Large intestine (tissue), 3 donors: ENCODE measurements around the gene ADNP. TPM values are rescaled to one million over a fixed set of nuclear protein-coding genes. Genes with fewer than 3 reads are reported as not detected.
A peak's percentile ranks its signal among the peaks of the same experiment; 100 is the strongest.

ENCODE experiments used
- DNase-seq, 2 donors: peaks; one replicate each; pipeline versions ENCODE4 v3.0.0 to v3.0.0-alpha.2; 2013
- H3K27ac ChIP-seq: one replicate; pipeline ENCODE4 v1.5.1; 2013; ENCODE audit warnings: low read length
- H3K27me3 ChIP-seq: 2 replicates; pipeline ENCODE4 v1.6.1; 2013; ENCODE audit warnings: low read length; ENCODE audit not compliant: control insufficient read depth, insufficient read depth
- H3K36me3 ChIP-seq: 2 replicates; pipeline ENCODE4 v1.6.1; 2013; ENCODE audit warnings: low read length; ENCODE audit not compliant: control insufficient read depth, insufficient read depth
- H3K4me1 ChIP-seq: one replicate; pipeline ENCODE4 v1.6.1; 2013; ENCODE audit warnings: low read length; ENCODE audit not compliant: control insufficient read depth, insufficient read depth
- H3K4me3 ChIP-seq: one replicate; pipeline ENCODE4 v1.5.1; 2013; ENCODE audit warnings: low read length
- H3K9me3 ChIP-seq: one replicate; pipeline ENCODE4 v1.6.1; 2013; ENCODE audit warnings: mild to moderate bottlenecking, low read depth, low read length, moderate library complexity; ENCODE audit not compliant: control insufficient read depth
- WGBS: methylation state at CpG from one replicate; pipeline ENCODE4 v1.1.5; 2013; ENCODE audit warnings: low lambda C conversion rate; ENCODE audit not compliant: insufficient coverage; 5-methylcytosine and 5-hydroxymethylcytosine counted together
- polyA plus RNA-seq: library from polyadenylated mRNA; unstranded; fragments of 120-200 nt; gene quantifications from one replicate; pipeline ENCODE4 v1.2.1, GENCODE V29; 2013

The ADNP gene
- polyA plus RNA-seq, 1 donor = 70.7 TPM

DNA sequence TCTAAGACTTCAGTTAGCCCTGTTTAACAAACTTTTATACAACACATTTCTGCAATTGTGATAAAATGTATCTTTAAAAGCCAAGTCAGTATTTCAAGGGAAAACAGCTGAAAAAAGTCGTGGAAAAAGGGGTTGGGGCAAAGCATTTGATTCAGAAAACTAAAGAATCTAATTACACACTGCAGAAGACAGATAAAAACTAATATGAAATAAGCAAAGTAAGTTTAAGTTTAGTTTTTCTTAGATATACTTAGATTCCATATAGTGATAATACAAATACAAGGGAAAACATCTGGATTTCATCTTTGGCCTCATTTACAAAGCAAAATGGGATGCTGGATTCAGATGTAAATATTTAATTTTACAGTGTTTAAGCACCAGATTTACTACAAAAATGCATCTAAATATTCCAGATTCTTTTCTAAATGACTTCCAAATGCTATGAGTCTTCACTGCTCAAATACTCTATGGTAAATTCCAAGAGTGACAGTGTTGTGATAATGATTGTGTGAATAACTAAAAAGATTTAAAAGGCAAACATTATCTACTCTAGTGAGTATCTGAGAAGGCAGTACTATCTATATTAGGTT, 1.5 kb upstream of the ADNP start:
- Histone ChIP-seq H3K27me3 (no peaks in the 10 kb centered on the region), H3K36me3 (peaks cover 43% of the 10 kb centered on the region), H3K27ac (peak overlapping the region; percentile 99), H3K9me3 (no peaks in the 10 kb centered on the region), H3K4me3 (no peak overlapping the region), H3K4me1 (peaks cover 10% of the 10 kb centered on the region)
- DNase-seq = no peak
- WGBS = 78% methylated on average over 1 of the region's 1 CpG

DNA sequence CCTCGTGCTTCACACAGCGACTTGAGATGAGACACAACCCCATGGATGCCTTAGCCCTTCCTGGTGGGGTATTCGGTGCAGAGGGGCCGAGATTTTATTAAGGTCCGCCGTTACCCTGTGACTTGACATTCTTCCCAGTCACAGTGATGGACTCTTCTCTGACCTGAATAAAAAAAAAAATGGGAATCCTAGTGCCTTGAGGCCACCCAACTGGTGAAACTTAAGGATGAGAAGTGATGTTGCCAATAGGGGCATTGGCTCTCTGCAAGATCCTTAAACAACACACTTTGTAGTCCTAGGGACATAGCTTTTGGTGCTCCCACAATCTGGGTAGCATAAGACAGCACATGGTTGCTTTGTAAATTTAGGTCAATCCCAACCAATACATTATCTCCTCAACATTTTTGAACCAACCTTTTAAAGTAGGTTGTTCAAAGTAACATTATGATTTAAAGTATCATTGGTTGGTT, 814 bp upstream of the ADNP start:
- WGBS = no CpG with 5 or more reads among the region's 6 CpGs
- Histone ChIP-seq H3K4me1 (peaks cover 13% of the 10 kb centered on the region), H3K27ac (peak overlapping the region; percentile 99), H3K9me3 (no peaks in the 10 kb centered on the region), H3K4me3 (peak overlapping the region; percentile 27), H3K36me3 (peaks cover 38% of the 10 kb centered on the region), H3K27me3 (no peaks in the 10 kb centered on the region)
- no peak for DNase-seq

DNA sequence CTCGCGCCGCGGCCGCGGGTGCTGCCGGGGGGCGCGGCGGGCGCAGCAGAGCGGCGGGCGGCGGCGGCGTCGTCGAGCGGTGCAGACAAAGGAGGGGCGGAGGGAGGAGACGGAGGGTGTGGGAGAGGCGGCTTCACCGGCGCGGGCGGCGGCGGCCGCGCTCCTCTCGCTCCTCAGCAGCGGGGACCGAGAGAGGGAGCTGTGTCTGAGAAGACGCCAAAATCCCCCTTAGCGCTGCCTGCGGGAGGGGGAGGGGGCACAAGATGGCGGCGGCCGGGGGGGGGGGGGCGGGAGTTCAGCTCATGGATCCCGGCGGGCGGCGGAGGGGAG, 296 bp downstream of the ADNP start:
- H3K4me1 ChIP-seq = peaks cover 14% of the 10 kb centered on the region
- no CpG with 5 or more reads among the region's 45 CpGs for WGBS
- no peaks in the 10 kb centered on the region for H3K9me3 ChIP-seq
- H3K36me3 ChIP-seq = peaks cover 31% of the 10 kb centered on the region
- no peak for DNase-seq
- H3K27me3 ChIP-seq = no peaks in the 10 kb centered on the region
- H3K27ac ChIP-seq = peak overlapping the region; percentile 99
- peak overlapping the region; percentile 69 for H3K4me3 ChIP-seq

DNA sequence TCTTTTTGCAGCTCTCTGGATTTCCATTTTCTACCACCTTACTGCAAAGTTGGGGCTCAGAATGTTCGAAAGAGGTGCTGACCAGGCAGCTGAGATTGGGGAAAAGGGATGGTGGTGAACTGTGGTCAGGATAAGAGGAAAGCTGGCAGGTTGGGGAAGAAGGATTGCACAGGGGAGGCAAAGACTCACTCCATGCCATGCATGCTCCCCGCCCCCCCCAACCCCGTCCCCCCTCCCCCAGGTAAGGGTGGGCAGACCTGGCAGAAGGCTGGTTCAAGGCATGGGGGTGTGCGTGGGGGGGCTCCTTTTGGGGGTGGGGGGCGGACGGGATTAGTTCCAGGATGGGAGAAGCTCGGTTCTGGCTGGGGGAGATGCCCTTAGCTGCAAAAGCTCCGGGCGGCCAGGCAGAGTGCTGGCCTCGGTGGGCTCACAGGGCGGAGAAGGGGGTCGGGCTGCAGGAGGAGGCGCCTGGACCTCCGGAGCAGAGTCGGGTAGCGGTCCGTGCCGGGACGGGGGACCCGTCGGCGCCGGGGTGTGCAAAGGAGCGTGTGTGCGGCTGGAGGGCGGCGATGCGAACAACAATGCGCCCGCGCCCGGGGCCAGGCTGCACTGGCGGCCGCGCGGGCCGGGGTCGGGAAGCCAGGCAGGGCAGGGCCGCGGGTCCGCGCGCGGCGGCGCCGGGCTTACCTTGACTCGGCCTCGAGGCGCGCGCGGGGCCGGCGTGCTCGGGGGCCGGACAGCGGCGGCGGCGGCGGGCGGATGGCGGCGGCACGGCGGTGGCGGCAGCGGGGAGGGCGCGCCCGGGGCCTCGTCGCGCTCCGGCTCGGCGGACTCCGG, 880 bp downstream of the ADNP start:
- 0% methylated on average over 1 of the region's 79 CpGs for WGBS
- peak overlapping the region; percentile 80 for H3K4me3 ChIP-seq
- DNase-seq = peak in 1 of 2 donors; percentile 39
- no peaks in the 10 kb centered on the region for H3K9me3 ChIP-seq
- peak overlapping the region; percentile 67 for H3K27ac ChIP-seq
- peaks cover 14% of the 10 kb centered on the region for H3K4me1 ChIP-seq
- H3K27me3 ChIP-seq = no peaks in the 10 kb centered on the region
- H3K36me3 ChIP-seq = peaks cover 30% of the 10 kb centered on the region

DNA sequence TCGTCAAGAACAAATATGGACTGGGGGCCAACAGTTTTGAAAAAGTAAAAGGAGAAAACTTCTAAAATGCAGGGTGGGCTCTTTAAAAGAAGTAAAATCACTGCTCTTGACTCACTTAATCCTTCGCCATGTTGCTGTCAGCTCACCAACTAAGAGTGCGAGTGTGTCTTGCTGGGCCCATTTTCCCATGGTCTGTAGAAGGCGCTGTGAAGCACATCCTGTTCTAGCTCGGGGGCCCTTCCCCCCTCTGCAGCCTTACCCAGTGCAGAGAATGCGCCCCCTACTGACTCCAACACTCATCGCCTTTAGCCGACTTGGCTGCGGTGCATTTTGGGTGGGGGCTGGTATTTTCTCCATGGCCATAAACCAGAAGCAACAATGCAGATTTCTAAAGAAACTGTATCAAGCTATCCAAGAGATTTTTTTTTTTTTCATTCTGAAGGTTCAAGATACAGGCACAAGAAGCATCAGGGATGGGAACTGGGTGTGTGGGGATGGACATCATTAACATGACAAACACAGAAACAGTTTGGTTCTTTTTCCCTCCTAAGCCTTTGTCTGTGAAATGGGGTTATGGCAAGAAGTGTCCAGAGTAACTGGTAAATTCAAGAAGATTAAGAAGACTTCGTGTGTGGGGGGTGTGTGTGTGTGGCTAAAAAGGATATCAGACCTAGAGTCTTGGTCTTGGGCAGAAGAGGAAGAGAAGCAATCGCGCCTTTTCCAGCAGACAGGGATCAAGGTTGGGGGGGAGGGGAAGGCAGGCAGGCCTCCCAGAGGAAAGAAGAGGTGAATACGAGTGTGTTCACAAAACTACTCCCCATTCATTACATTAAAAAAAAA, 1.7 kb downstream of the ADNP start:
- WGBS = no CpG with 5 or more reads among the region's 13 CpGs
- H3K4me3 ChIP-seq = peak overlapping the region; percentile 80
- H3K4me1 ChIP-seq = peaks cover 14% of the 10 kb centered on the region
- H3K27me3 ChIP-seq = no peaks in the 10 kb centered on the region
- peak; percentile 95 to 96 for DNase-seq
- H3K36me3 ChIP-seq = peaks cover 27% of the 10 kb centered on the region
- H3K27ac ChIP-seq = peak overlapping the region; percentile 67
- no peaks in the 10 kb centered on the region for H3K9me3 ChIP-seq

DNA sequence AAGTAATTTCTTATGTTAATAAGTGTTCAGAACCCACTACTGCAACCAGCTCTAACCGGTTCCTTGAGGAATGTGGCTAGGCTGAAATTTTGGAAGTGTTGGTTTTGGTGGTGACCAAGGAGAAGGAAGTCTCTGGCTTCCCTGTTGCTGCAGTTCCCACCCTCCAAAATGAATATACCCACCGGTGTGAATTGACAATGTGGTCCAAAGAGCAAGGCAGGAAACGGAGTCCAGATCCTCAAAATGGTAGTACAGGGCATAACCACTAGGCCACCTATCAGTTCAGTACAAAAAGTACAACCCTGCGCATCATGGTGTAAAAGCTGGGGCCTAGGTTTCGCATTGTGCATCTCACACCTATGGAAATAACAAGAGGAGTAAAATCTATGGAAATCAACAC, 2.8 kb downstream of the ADNP start:
- H3K4me3 ChIP-seq = no peak overlapping the region
- WGBS = 0% methylated on average over 1 of the region's 5 CpGs
- H3K27ac ChIP-seq = no peak overlapping the region
- peaks cover 14% of the 10 kb centered on the region for H3K4me1 ChIP-seq
- no peak for DNase-seq
- H3K9me3 ChIP-seq = no peaks in the 10 kb centered on the region
- peaks cover 25% of the 10 kb centered on the region for H3K36me3 ChIP-seq
- no peaks in the 10 kb centered on the region for H3K27me3 ChIP-seq

DNA sequence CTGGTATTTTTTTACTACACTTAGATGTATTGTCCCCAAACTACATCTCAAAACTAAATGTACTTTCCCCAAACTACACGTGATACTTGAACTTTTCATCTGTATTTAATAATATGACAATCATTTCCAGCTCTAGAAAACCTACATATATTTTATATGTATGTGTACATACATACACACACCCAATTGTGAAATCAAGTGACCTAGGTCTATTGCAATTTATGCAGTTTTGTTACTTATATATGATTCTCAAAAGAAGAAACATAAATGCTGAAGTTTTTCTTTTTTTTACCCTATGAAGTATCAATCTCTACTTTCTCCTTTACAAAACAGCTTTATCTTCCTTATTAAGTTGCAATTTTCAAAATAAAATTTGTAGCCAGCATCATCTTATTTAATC, 4.7 kb downstream of the ADNP start:
- DNase-seq = no peak
- H3K9me3 ChIP-seq = no peaks in the 10 kb centered on the region
- WGBS = 44% methylated on average over 1 of the region's 1 CpG
- H3K36me3 ChIP-seq = peaks cover 33% of the 10 kb centered on the region
- no peak overlapping the region for H3K27ac ChIP-seq
- peaks cover 9% of the 10 kb centered on the region for H3K4me1 ChIP-seq
- H3K27me3 ChIP-seq = no peaks in the 10 kb centered on the region
- H3K4me3 ChIP-seq = no peak overlapping the region

DNA sequence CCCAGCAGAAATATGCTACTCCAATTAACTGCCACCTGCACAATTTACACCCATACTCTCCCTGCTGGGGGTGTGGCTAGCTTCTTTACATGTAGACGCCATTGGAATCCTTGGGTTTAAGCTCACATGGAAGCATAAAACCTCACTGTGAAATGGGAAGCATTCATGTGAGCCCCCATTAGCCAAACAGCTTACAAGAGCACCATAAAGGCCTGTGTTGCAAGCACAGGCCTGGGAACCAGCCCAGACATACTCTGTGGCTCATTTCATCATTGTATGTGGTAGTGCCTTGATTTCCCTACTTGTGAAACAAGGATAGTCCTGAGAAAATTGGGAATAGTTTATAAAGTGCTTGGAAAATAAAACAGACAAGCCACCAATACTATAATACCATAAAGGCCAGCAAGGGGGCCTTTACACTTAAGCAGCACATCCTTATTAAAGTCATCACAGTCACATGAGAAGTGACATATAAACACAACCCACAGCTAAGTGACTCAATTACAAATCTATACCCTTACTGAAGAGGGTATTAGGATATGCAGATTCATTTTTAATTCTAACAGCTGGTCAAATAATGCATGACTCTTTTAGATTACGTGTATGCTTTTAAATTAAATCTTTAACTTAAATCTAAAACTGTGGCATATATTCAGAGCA, 6.8 kb downstream of the ADNP start:
- Histone ChIP-seq H3K4me3 (no peak overlapping the region), H3K36me3 (peaks cover 36% of the 10 kb centered on the region), H3K9me3 (no peaks in the 10 kb centered on the region), H3K27me3 (no peaks in the 10 kb centered on the region), H3K4me1 (peaks cover 9% of the 10 kb centered on the region), H3K27ac (no peak overlapping the region)
- WGBS = 100% methylated on average over 1 of the region's 2 CpGs
- no peak for DNase-seq

DNA sequence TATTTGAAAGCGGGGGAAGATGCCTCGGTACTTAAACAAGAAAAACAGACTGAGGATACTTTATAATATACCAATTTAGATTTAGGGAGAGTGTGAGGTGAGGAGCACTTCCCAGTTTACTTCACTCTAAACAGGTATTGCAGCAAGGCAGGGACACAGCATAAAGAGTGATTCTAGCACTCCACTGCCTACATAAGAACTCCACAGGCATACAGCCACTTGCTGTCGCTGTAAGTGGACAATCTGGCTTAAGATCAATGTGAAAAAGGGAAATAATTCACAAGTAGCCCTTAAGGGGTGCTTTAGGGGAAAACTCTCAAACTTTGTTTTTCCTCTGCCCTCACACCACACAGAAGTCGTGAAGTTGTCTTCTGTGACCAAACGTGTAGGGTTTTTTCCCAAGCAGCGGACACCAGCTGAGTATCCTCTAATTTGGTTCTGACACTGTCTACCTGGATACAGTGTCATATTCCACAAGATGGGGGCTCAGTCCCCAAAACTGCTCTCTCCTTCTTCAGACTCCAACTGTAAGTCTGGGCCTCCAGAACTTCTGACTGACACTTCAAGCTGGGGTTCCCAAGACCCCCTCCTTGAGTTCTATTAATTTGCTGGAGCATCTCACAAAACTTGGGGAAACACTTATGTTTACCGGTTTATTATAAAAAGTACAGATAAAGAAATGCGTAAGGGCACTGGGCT, 9.3 kb downstream of the ADNP start:
- no peak overlapping the region for H3K4me3 ChIP-seq
- H3K36me3 ChIP-seq = peaks cover 34% of the 10 kb centered on the region
- DNase-seq = no peak
- H3K27me3 ChIP-seq = no peaks in the 10 kb centered on the region
- WGBS = no CpG with 5 or more reads among the region's 8 CpGs
- no peaks in the 10 kb centered on the region for H3K9me3 ChIP-seq
- H3K4me1 ChIP-seq = peaks cover 4% of the 10 kb centered on the region
- no peak overlapping the region for H3K27ac ChIP-seq
